ENCODE results near the gene ARHGAP26.
"Not testable (repeated sequence)": the region's sequence is repeated elsewhere in the genome, so short reads cannot be mapped to it uniquely, and the experiment has no call there.

ARHGAP26 gene

GRCh38 chr5:143101725-143102386, 331.7 kb downstream of the ARHGAP26 start:
- peak in 2 of 3 donors; percentile 24 to 31 for DNase-seq

- DNase-seq, result no peak
These were observed 332.2 kb downstream of the ARHGAP26 start for GRCh38 chr5:143102411-143102810.

- no peak for DNase-seq
These were observed 335.2 kb downstream of the ARHGAP26 start for GRCh38 chr5:143105216-143105905.

GRCh38 chr5:143106174-143106573, 336.0 kb downstream of the ARHGAP26 start:
- DNase-seq, result no peak

GRCh38 chr5:143108498-143109128, 338.4 kb downstream of the ARHGAP26 start:
- no peak for DNase-seq

- peak; percentile 27 to 54 (median 38) for DNase-seq
These were observed 340.4 kb downstream of the ARHGAP26 start for GRCh38 chr5:143110591-143110990.

GRCh38 chr5:143111799-143112198, 341.6 kb downstream of the ARHGAP26 start:
- no peak for DNase-seq

- peak; percentile 15 to 52 (median 32) for DNase-seq
These were observed 343.3 kb downstream of the ARHGAP26 start for GRCh38 chr5:143113461-143113860.

GRCh38 chr5:143114481-143114880, 344.3 kb downstream of the ARHGAP26 start:
- no peak for DNase-seq

- DNase-seq, result no peak
These were observed 345.2 kb downstream of the ARHGAP26 start for GRCh38 chr5:143115381-143115780.

- no peak for DNase-seq
These were observed 346.6 kb downstream of the ARHGAP26 start for GRCh38 chr5:143116814-143117213.

GRCh38 chr5:143117821-143118220, 347.6 kb downstream of the ARHGAP26 start:
- DNase-seq, result no peak

GRCh38 chr5:143118222-143118621, 348.0 kb downstream of the ARHGAP26 start:
- DNase-seq, result peak; percentile 76 to 86 (median 83)

- DNase-seq, result not testable (repeated sequence)
These were observed 348.6 kb downstream of the ARHGAP26 start for GRCh38 chr5:143118818-143119217.

- peak; percentile 65 to 86 (median 84) for DNase-seq
These were observed 349.2 kb downstream of the ARHGAP26 start for GRCh38 chr5:143119291-143119769.

GRCh38 chr5:143119881-143120341, 349.7 kb downstream of the ARHGAP26 start:
- DNase-seq, result no peak

- DNase-seq, result no peak
These were observed 350.4 kb downstream of the ARHGAP26 start for GRCh38 chr5:143120460-143121134.

GRCh38 chr5:143121135-143121475, 350.9 kb downstream of the ARHGAP26 start:
- DNase-seq, result no peak

- DNase-seq, result no peak
These were observed 354.4 kb downstream of the ARHGAP26 start for GRCh38 chr5:143124593-143124992.

- peak in 2 of 3 donors; percentile 22 to 46 for DNase-seq
These were observed 356.2 kb downstream of the ARHGAP26 start for GRCh38 chr5:143126174-143127019.

- DNase-seq, result no peak
These were observed 358.4 kb downstream of the ARHGAP26 start for GRCh38 chr5:143128412-143129071.

- no peak for DNase-seq
These were observed 359.0 kb downstream of the ARHGAP26 start for GRCh38 chr5:143129203-143129602.
